H1 (cell line): ENCODE data around the gene VTI1B. TPM values are rescaled to one million over a fixed set of nuclear protein-coding genes. Genes with fewer than 3 reads are reported as not detected.

Experiments
- CTCF ChIA-PET: fragments of 300-600 bp; sonication (Branson Sonifier 250); formaldehyde crosslinking; loops from one replicate; lab custom pipeline; 2021; ENCODE audit not compliant: partially characterized antibody; lab: Charles Lee
- POLR2A ChIA-PET: fragments of 300-600 bp; sonication (Branson Sonifier 250); formaldehyde crosslinking; loops from one replicate; lab custom pipeline; 2021; ENCODE audit warnings: inconsistent platforms; ENCODE audit not compliant: partially characterized antibody; lab: Charles Lee
- DNase-seq, 2 experiments: peaks; one replicate each; pipeline versions ENCODE4 v3.0.0 to v3.0.0-alpha.2; 2010 to 2022; ENCODE audit warnings: low spot score in 2 of 2, low read depth in 1 of 2, mixed read lengths in 1 of 2
- FAIRE-seq: peaks from 2 replicates; lab custom pipeline; 2011; peaks lifted over from hg19 to GRCh38; lab: Jason Lieb, UNC
- H2AFZ ChIP-seq: 2 replicates; pipeline ENCODE4 v1.8.1; 2012; ENCODE audit warnings: low read length, inconsistent platforms
- H2AK5ac ChIP-seq: 2 replicates; pipeline ENCODE4 v1.6.1; 2013; ENCODE audit warnings: low read depth, low read length
- H2BK120ac ChIP-seq: replicated peaks from 2 replicates; pipeline ENCODE3; 2013; ENCODE audit warnings: low read depth, low read length, inconsistent platforms
- H2BK12ac ChIP-seq: 2 replicates; pipeline ENCODE4 v1.6.1; 2013; ENCODE audit warnings: low read depth, low read length
- H2BK15ac ChIP-seq: 2 replicates; pipeline ENCODE4 v1.6.1; 2013; ENCODE audit warnings: low read length
- H2BK20ac ChIP-seq: 2 replicates; pipeline ENCODE4 v1.6.1; 2013; ENCODE audit warnings: low read length
- H2BK5ac ChIP-seq: 2 replicates; pipeline ENCODE4 v1.6.1; 2013; ENCODE audit warnings: low read depth, low read length
- H3K14ac ChIP-seq: 2 replicates; pipeline ENCODE4 v1.6.1; 2013; ENCODE audit warnings: inconsistent platforms; ENCODE audit not compliant: insufficient read length
- H3K18ac ChIP-seq: 2 replicates; pipeline ENCODE4 v1.6.1; 2013; ENCODE audit warnings: low read length; ENCODE audit errors: extremely low read depth
- H3K23ac ChIP-seq: 2 replicates; pipeline ENCODE4 v1.6.1; 2013; ENCODE audit warnings: inconsistent platforms; ENCODE audit not compliant: insufficient read length
- H3K23me2 ChIP-seq: 2 replicates; pipeline ENCODE4 v1.6.1; 2013; ENCODE audit warnings: low read depth, low read length
- H3K27ac ChIP-seq: 2 replicates; pipeline ENCODE4 v1.6.1; 2011; ENCODE audit warnings: low read depth, low read length, inconsistent platforms
- H3K27me3 ChIP-seq, 4 experiments: replicated peaks in 1 of 4; 1 replicate in 1 of 4; 2 replicates in 3 of 4; pipeline versions ENCODE4 v1.6.1 to v1.8.1; 2011 to 2013; ENCODE audit warnings: low read length in 3 of 4, mild to moderate bottlenecking in 3 of 4, inconsistent platforms in 2 of 4, mixed read lengths in 2 of 4, moderate library complexity in 1 of 4; ENCODE audit not compliant: control insufficient read depth in 3 of 4, insufficient read depth in 3 of 4; ENCODE audit errors: extremely low read depth in 1 of 4
- H3K36me3 ChIP-seq, 4 experiments: 2 replicates each; pipeline versions ENCODE4 v1.6.1 to v1.8.1; 2011 to 2013; ENCODE audit warnings: mild to moderate bottlenecking in 4 of 4, low read length in 3 of 4, moderate library complexity in 2 of 4, control low read depth in 1 of 4, inconsistent platforms in 1 of 4; ENCODE audit not compliant: insufficient read depth in 4 of 4, control insufficient read depth in 2 of 4
- H3K4ac ChIP-seq: replicated peaks from 2 replicates; pipeline ENCODE3; 2013; ENCODE audit warnings: low read length, low read depth, mixed read lengths, inconsistent platforms; ENCODE audit not compliant: insufficient read length
- H3K4me1 ChIP-seq, 4 experiments: replicated peaks in 1 of 4; 1 replicate in 1 of 4; 2 replicates in 3 of 4; pipeline versions ENCODE4 v1.6.1 to v1.8.1; 2011 to 2013; ENCODE audit warnings: low read length in 3 of 4, inconsistent platforms in 2 of 4, mixed read lengths in 1 of 4; ENCODE audit not compliant: insufficient read depth in 4 of 4, control insufficient read depth in 3 of 4
- H3K4me2 ChIP-seq, 2 experiments: 2 replicates each; pipeline versions ENCODE4 v1.6.1 to v1.8.1; 2011 to 2013; ENCODE audit warnings: low read depth in 2 of 2, low read length in 2 of 2, control low read depth in 1 of 2, inconsistent platforms in 1 of 2, mild to moderate bottlenecking in 1 of 2; ENCODE audit not compliant: insufficient read depth in 1 of 2
- H3K4me3 ChIP-seq, 4 experiments: fragments of 200-600, 300-600 bp in 1 of 4; sonication (generic), shearing (Covaris generic), sonication (Bioruptor Twin) in 1 of 4; 2 replicates each; pipeline versions ENCODE4 v1.5.1 to v1.8.1; 2011 to 2016; ENCODE audit warnings: low read length in 4 of 4, low read depth in 3 of 4, control low read depth in 2 of 4, inconsistent platforms in 2 of 4, mild to moderate bottlenecking in 2 of 4, mixed read lengths in 1 of 4, moderate library complexity in 1 of 4; ENCODE audit not compliant: insufficient read depth in 2 of 4; ENCODE audit errors: extremely low read depth in 1 of 4
- H3K56ac ChIP-seq: replicated peaks from 2 replicates; pipeline ENCODE3; 2013; ENCODE audit warnings: low read depth, mild to moderate bottlenecking, mixed read lengths, low read length, inconsistent platforms; ENCODE audit not compliant: insufficient read length
- H3K79me1 ChIP-seq: 2 replicates; pipeline ENCODE4 v1.6.1; 2013; ENCODE audit warnings: low read depth, low read length, control low read depth
- H3K79me2 ChIP-seq, 2 experiments: 2 replicates each; pipeline versions ENCODE4 v1.6.1 to v1.8.1; 2012 to 2013; ENCODE audit warnings: low read length in 2 of 2, mild to moderate bottlenecking in 2 of 2, inconsistent platforms in 1 of 2; ENCODE audit not compliant: insufficient read depth in 2 of 2, control insufficient read depth in 1 of 2
- H3K9ac ChIP-seq, 4 experiments: replicated peaks in 1 of 4; 1 replicate in 1 of 4; 2 replicates in 3 of 4; pipeline versions ENCODE4 v1.6.1 to v1.8.1; 2011 to 2013; ENCODE audit warnings: low read depth in 3 of 4, low read length in 3 of 4, control low read depth in 2 of 4, mild to moderate bottlenecking in 2 of 4, moderate library complexity in 2 of 4, inconsistent platforms in 1 of 4; ENCODE audit errors: extremely low read depth in 1 of 4
- H3K9me3 ChIP-seq, 2 experiments: 2 replicates each; pipeline versions ENCODE4 v1.6.1 to v1.8.1; 2012 to 2013; ENCODE audit warnings: mild to moderate bottlenecking in 2 of 2, moderate library complexity in 2 of 2, control low read depth in 1 of 2, inconsistent platforms in 1 of 2, low read depth in 1 of 2, low read length in 1 of 2, mixed read lengths in 1 of 2; ENCODE audit not compliant: insufficient read depth in 2 of 2
- H4K20me1 ChIP-seq, 2 experiments: replicated peaks in 1 of 2; 2 replicates each; pipeline versions ENCODE3 to v1.8.1; 2011 to 2013; ENCODE audit warnings: inconsistent platforms in 2 of 2, low read length in 2 of 2, mild to moderate bottlenecking in 1 of 2; ENCODE audit not compliant: insufficient read depth in 2 of 2, control insufficient read depth in 1 of 2
- H4K5ac ChIP-seq: 2 replicates; pipeline ENCODE4 v1.6.1; 2013; ENCODE audit warnings: low read length, low read depth, mixed read lengths, inconsistent platforms; ENCODE audit not compliant: insufficient read length
- H4K8ac ChIP-seq: 2 replicates; pipeline ENCODE4 v1.8.0; 2013; ENCODE audit warnings: mild to moderate bottlenecking, moderate library complexity, low read length, inconsistent platforms; ENCODE audit not compliant: insufficient read depth; ENCODE audit errors: extremely low read depth
- H4K91ac ChIP-seq: replicated peaks from 2 replicates; pipeline ENCODE3; 2013; ENCODE audit warnings: low read length, mixed read lengths, inconsistent platforms; ENCODE audit not compliant: insufficient read length
- ASH2L ChIP-seq: fragments of 200-600, 300-600 bp; sonication (generic); IDR thresholded peaks from one replicate; pipeline ENCODE4 v1.7.1; 2017; ENCODE audit warnings: low read length
- BACH1 ChIP-seq: IDR thresholded peaks from 2 replicates; pipeline ENCODE4 v1.6.1; 2012; ENCODE audit warnings: low read length, improper control_type of control experiment
- BCL11A ChIP-seq, 2 experiments: IDR thresholded peaks; one replicate each; pipeline ENCODE4 v1.6.1; 2011; ENCODE audit warnings: low read depth in 2 of 2, low read length in 2 of 2, mild to moderate bottlenecking in 2 of 2
- BRCA1 ChIP-seq: IDR thresholded peaks from 2 replicates; pipeline ENCODE4 v1.6.1; 2012; ENCODE audit warnings: low read depth, low read length, improper control_type of control experiment
- EP300 ChIP-seq, 2 experiments: IDR thresholded peaks; 1 replicate in 1 of 2; 2 replicates in 1 of 2; pipeline ENCODE4 v1.6.1; 2011 to 2012; ENCODE audit warnings: low read depth in 2 of 2, low read length in 2 of 2, mild to moderate bottlenecking in 2 of 2, borderline replicate concordance in 1 of 2, inconsistent platforms in 1 of 2, moderate library complexity in 1 of 2
- POLR2A ChIP-seq, 2 experiments: IDR thresholded peaks; 1 replicate in 1 of 2; 2 replicates in 1 of 2; pipeline ENCODE4 v1.6.1; 2011; ENCODE audit warnings: low read depth in 2 of 2, low read length in 2 of 2, mild to moderate bottlenecking in 2 of 2; ENCODE audit errors: control extremely low read depth in 1 of 2
- SIN3A ChIP-seq, 2 experiments: IDR thresholded peaks in 1 of 2; conservative IDR thresholded peaks in 1 of 2; 2 replicates each; pipeline ENCODE4 v1.6.1; 2011 to 2012; ENCODE audit warnings: low read length in 2 of 2, improper control_type of control experiment in 1 of 2, low read depth in 1 of 2, mild to moderate bottlenecking in 1 of 2
- SIX5 ChIP-seq: IDR thresholded peaks from 2 replicates; pipeline ENCODE4 v1.6.1; 2011; ENCODE audit warnings: mild to moderate bottlenecking, low read depth, low read length
- SP1 ChIP-seq: IDR thresholded peaks from 2 replicates; pipeline ENCODE4 v1.6.1; 2011; ENCODE audit warnings: low read depth, low read length
- SUZ12 ChIP-seq: fragments of 200-600 bp; sonication (generic); IDR thresholded peaks from 2 replicates; pipeline ENCODE4 v1.6.1; 2012; ENCODE audit warnings: mild to moderate bottlenecking, inconsistent platforms, low read length, moderate library complexity, mixed read lengths
- YY1 ChIP-seq: IDR thresholded peaks from 2 replicates; pipeline ENCODE4 v1.6.1; 2011; ENCODE audit warnings: low read depth, mild to moderate bottlenecking, low read length
- ZNF274 ChIP-seq: IDR thresholded peaks from 2 replicates; pipeline ENCODE4 v1.7.0; 2012; ENCODE audit warnings: low read length, borderline replicate concordance; ENCODE audit errors: extremely low read depth
- WGBS, 2 experiments: shearing (Covaris generic) in 1 of 2; methylation state at CpG; one replicate each; pipeline versions ENCODE4 v1.1.6 to v1.1.7; 2013 to 2015; ENCODE audit warnings: low lambda C conversion rate in 2 of 2, mixed read lengths in 2 of 2, inconsistent platforms in 1 of 2, low coverage in 1 of 2, missing lambda C conversion rate in 1 of 2; ENCODE audit not compliant: insufficient replicate concordance in 2 of 2, insufficient coverage in 1 of 2, insufficient read length in 1 of 2; ENCODE audit errors: extremely low coverage in 1 of 2, missing lambda C conversion rate in 1 of 2; 5-methylcytosine and 5-hydroxymethylcytosine counted together
- polyA plus RNA-seq, 7 experiments: library from polyadenylated mRNA; depleted of rRNA in 3 of 7; stranded (reverse) in 5 of 7; unstranded in 2 of 7; fragments of >200 nt in 5 of 7; fragments of 200-250 nt in 2 of 7; gene quantifications; 1 replicate in 5 of 7; 2 replicates in 1 of 7; 4 replicates in 1 of 7; pipeline versions ENCODE4 v1.2.1 to v1.2.3, GENCODE V29; 2011 to 2013; ENCODE audit warnings: missing spikeins in 2 of 7, mixed read lengths in 2 of 7
- total RNA-seq: library from RNA; stranded (reverse); fragmentation: NEBNext Ultra II Directional; extraction: Animal tissue kit (Norgen Biotek cat#: 25700); gene quantifications from 2 replicates; pipeline ENCODE4 v1.2.1, GENCODE V29; 2021

Gene VTI1B
- total and polyA plus RNA-seq, 2 of the 8 experiments (the other 6 are each of a cell fraction or from before 2014, with no cell fraction given): 28.1 to 98.7 TPM

DNA sequence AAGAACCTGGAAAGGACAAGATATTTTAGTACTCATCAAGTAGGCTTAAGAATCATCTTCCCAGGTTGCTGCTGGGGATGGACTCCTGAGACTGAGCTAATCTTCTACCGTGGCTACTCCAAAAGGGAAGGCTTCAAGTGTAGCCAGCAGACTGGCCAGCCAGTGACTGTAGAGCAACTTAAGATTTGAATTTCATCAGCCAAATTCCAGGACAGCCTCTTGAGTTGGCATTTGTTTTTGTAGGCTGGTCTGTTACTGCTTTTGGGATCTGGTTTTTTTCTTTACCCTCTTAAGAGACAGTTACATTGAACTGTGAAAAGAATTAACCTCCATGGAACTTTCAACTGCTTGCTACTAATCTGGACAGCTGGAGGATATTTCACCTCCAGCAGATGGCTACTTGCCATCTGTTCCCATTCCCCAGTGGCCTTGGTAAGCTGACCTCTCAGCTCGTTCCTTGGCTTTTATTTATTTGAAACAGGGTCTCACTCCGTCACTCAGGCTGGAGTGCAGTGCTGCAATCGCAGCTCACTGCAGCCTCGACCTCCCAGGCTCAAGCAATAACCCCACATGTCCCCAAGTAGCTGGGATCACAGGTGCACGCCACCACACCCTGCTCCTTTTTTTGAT, 20.7 kb downstream of the VTI1B start:
- no peak overlapping the region for H2BK20ac ChIP-seq
- H2BK12ac ChIP-seq: no peak overlapping the region
- no peak overlapping the region for H4K5ac ChIP-seq
- H3K14ac ChIP-seq: no peak overlapping the region
- no peaks in the 10 kb centered on the region for H3K79me2 ChIP-seq
- H2BK120ac ChIP-seq: no peak overlapping the region
- no peak overlapping the region for H3K18ac ChIP-seq
- no peak overlapping the region; a peak in 1 of 7 replicates for H3K9ac ChIP-seq
- H2AFZ ChIP-seq: no peak overlapping the region
- no peaks in the 10 kb centered on the region for H3K4me1 ChIP-seq
- H4K8ac ChIP-seq: no peak overlapping the region
- no peaks in the 10 kb centered on the region for H3K27me3 ChIP-seq
- no peak overlapping the region for H3K4ac ChIP-seq
- H3K56ac ChIP-seq: no peak overlapping the region
- H3K4me2 ChIP-seq: no peak overlapping the region
- DNase-seq (no peak), FAIRE-seq (no peak)
- H3K4me3 ChIP-seq: no peak overlapping the region
- peaks cover 23 to 61% (median 53%) of the 10 kb centered on the region in 4 experiments for H3K36me3 ChIP-seq
- H4K20me1 ChIP-seq: no peaks in the 10 kb centered on the region
- 90% methylated on average over 6 of the region's 6 CpGs; no CpG with 5 or more reads in 1 of the 2 experiments for WGBS, 2 experiments
- no peak overlapping the region for H4K91ac ChIP-seq
- H3K27ac ChIP-seq: no peak overlapping the region
- H3K23me2 ChIP-seq: no peaks in the 10 kb centered on the region
- no peaks in the 10 kb centered on the region for H3K79me1 ChIP-seq
- POLR2A ChIA-PET: interaction anchor here (0.7 to 1.8 kb wide), 4 partner anchors 22 to 42 kb away, joined by 3 to 4 read pairs (median 3); partner anchors contain the start of genes ARG2 and RDH11
- TF ChIP-seq SIX5 (no peak), SUZ12 (no peak), ZNF274 (no peak), EP300 (IDR thresholded peaks at IDR 0.05; ENCODE audit: borderline replicate concordance in 1 of 2, low read depth in 2 of 2, low read length in 2 of 2) (no peak), YY1 (no peak), BRCA1 (no peak), POLR2A (IDR thresholded peaks at IDR 0.05; ENCODE audit: control extremely low read depth in 1 of 2, low read depth in 2 of 2, low read length in 2 of 2) (no peak), BCL11A (IDR thresholded peaks at IDR 0.05; ENCODE audit: low read depth in 2 of 2, low read length in 2 of 2) (no peak), ASH2L (no peak), BACH1 (no peak), SP1 (no peak), SIN3A (conservative IDR thresholded peaks at IDR 0.05 in 1 of 2, IDR thresholded peaks at IDR 0.05 in 1 of 2; ENCODE audit: low read depth in 1 of 2, low read length in 2 of 2) (no peak)
- CTCF ChIA-PET: interaction anchor here (0.7 to 5.8 kb wide), 9 partner anchors 10 to 70 kb away, joined by 3 to 34 read pairs (median 4); no protein-coding TSS in a partner anchor
- H2BK5ac ChIP-seq: no peak overlapping the region
- no peak overlapping the region for H3K23ac ChIP-seq
- no peak overlapping the region for H2AK5ac ChIP-seq
- no peak overlapping the region for H2BK15ac ChIP-seq
- H3K9me3 ChIP-seq: no peaks in the 10 kb centered on the region
